Tibial nerve (tissue), 4 donors: ENCODE data around the gene CDC14B.

Source experiments
- CTCF ChIP-seq, 5 experiments: fragments of 200-600 bp in 3 of 5; fragments of 450-650 bp in 2 of 5; sonication (generic) in 3 of 5; IDR thresholded peaks; one replicate each; pipeline ENCODE4 v1.5.1; 2016 to 2019; ENCODE audit warnings: antibody characterized with exemption in 5 of 5, mild to moderate bottlenecking in 3 of 5, moderate library complexity in 2 of 5
- EP300 ChIP-seq, 2 donors: sonication (generic); formaldehyde crosslinking; IDR thresholded peaks; one replicate each; pipeline ENCODE4 v1.6.1; 2017; ENCODE audit warnings: antibody characterized with exemption in 2 of 2, mild to moderate bottlenecking in 1 of 2
- POLR2A ChIP-seq, 2 donors: fragments of 450-650 bp; IDR thresholded peaks; one replicate each; pipeline ENCODE4 v1.6.1; 2017; ENCODE audit warnings: antibody characterized with exemption in 2 of 2, mild to moderate bottlenecking in 2 of 2, moderate library complexity in 2 of 2

- TF ChIP-seq CTCF (IDR thresholded peaks at IDR 0.05) (no peak), POLR2A (IDR thresholded peaks at IDR 0.05) (no peak), EP300 (IDR thresholded peaks at IDR 0.05) (no peak)
Observed at GRCh38 chr9:96559339-96559943, 60.2 kb downstream of the CDC14B start.
